RKO (cell line): ENCODE results near the gene TRIM63.

Source experiments
- DNase-seq: peaks from one replicate; pipeline ENCODE4 v3.0.0-alpha.2; 2016; ENCODE audit warnings: low spot score

The TRIM63 gene

GRCh38 chr1:26055041-26055440 lies 12.4 kb downstream of the TRIM63 start:
- DNase-seq = no peak

DNA sequence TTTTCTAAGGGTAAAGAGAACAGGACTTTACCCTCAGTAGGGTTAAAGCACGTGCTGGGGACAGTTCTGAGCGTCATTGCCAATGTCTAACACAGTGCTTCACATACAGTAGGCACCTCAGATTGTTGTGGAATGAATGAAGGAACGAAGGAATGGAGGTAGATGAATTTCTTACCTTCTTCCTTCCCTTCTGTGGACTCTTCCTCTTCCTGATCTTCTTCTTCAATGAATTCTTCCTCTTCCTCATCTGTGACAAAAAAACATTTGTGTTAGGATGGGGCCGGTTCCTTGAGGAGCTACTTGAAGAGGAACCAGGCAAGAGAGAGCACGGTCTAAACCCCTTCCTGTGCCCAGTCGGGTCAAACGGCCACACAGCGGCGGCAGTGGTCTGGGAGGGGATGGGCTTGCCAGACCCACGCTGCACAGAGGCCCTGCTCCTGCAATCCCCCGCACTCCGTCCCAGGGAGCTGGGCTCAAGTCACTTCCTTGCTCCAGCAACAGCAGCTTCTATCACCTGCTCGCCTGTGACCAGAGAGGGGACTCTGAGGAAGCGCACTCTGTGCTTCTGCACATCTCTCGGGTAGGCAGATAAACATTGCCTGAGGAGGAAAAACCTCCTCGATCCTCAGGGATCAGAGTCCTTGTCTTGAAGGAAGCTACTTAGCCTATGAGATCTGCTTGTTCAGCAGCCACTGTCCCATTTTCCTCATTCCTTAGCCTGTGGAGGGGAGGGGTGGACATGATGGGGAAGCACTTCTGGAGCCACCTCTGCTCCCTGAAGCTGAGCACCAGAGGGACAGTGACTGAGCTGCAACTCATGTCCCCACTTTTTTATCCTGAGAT lies 13.5 kb downstream of the TRIM63 start:
- DNase-seq = no peak

DNA sequence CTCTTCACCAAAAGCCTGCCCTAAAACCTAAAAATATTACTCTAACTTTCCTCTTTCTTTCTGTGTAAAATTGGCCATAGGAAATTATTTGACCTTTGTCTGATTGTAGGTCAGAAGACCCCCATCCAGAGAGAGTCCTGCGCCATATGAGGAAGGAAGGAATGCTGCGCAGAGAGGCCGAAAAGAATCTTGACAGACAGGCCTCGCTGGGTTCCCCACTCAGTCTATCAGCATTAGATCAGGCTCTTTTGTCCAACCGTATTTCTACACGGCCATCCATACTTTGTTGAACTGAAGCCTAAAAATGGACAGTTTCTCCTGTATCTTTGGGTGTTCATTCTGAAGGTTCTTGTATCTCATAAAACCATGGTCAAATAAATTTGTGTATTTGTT lies 17.2 kb downstream of the TRIM63 start:
- DNase-seq = no peak

DNA sequence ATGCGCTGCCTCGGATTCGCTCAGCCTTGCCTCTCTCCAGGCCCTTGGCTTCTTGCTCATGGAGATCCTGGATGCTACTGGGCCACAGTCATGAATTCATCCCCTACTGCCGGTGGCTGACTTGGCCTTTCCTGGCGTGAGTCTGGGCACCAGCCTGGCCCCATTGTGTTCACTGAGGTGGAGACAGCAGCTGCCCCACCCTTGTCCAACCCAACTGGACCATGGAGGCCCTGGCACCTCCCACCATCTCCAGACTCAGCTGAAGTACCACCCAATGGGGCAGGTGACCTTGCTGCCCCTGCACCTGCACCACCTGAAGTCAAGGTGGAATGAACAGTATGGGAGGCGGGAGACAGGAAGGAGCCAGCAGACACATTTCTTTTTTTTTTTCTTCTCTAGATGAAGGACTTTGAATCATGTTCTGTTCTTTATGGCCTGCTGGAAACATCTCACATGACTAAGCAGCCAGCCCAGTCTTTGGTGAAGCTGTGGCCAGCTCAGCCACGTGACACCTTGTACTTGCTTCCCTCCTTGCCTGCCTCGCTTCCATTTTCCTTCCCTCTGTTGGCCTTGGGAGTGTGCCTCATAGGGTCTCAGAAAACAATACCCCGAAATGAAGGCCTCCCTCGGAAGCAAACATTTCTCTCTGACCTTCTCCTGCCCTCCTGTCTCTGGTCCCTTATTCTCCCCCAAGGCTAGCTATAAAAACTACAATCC lies 17.7 kb downstream of the TRIM63 start:
- DNase-seq = no peak

DNA sequence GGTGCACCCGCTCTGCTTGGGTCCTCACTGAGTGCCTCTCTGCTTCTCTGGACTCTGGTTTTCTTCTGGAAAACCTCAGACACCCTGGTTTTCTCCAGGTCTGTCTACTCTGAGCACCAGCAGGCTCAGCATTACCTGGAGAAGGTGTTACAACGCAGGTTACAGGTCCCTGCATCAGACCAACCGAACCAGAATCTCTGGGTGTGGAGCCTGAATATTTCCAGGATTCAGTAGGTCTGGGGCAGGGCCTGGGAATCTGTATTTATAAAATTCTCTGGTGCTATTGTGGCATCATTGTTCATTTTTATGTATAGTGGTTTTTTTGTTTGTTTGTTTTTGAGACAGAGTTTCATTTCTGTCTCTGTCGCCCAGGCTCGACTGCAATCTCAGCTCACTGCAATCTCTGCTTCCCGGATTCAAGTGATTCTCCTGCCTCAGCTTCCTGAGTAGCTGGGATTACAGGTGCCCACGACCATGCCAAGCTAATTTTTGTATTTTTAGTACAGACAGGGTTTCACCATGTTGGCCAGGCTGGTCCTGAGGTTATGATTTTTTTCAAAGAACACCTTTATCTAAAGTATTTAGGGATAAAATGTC lies 20.1 kb downstream of the TRIM63 start:
- no peak for DNase-seq

DNA sequence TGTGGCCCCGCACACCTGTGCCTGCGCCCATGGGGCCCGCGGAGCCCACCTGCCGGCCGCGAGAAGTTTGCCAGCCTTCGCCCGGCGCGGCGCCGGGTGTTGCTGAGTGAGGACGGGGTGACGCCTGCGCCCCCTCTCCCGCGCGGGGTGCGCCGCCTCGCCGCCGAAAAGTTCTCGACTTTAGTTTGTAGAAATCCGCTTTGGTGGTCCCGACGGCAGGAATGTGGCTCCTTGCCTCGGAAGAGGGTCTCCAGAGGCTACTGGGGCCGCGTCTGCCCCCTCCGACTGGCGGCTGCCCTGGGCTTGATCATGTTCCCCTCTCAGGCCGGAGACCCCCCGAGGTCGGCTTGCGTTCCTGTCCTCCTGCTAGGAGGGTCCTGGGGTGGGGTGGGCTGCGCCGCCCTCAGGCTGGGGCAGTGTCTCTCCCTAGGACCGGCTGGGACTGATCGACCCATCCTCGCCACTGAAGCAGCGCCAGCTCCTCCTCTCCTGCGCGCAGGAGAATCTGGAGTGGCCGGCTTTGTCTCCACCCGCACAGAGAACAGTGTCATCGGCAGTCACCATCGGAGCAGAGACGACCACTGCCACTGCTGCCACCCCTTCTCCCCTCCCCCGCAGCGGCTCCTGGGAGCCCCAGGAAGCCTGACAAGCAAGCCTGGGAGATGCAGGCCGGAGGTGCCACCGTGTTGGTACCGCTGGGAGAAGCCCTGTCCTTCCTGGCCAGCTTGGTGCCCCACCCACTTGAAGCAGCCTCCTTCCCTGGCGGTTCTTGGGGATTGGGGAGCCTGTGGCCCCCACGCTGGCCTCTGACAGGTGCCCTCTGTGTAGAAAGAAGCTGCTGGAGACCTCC lies 21.0 kb downstream of the TRIM63 start:
- DNase-seq = no peak

GRCh38 chr1:26045722-26046245 lies 21.6 kb downstream of the TRIM63 start, which contains the start of gene SLC30A2:
Gene SLC30A2, minus strand, starts transcription at chr1:26046118. Its CDS starts 222 bp downstream, at chr1:26045896.
- DNase-seq = no peak

DNA sequence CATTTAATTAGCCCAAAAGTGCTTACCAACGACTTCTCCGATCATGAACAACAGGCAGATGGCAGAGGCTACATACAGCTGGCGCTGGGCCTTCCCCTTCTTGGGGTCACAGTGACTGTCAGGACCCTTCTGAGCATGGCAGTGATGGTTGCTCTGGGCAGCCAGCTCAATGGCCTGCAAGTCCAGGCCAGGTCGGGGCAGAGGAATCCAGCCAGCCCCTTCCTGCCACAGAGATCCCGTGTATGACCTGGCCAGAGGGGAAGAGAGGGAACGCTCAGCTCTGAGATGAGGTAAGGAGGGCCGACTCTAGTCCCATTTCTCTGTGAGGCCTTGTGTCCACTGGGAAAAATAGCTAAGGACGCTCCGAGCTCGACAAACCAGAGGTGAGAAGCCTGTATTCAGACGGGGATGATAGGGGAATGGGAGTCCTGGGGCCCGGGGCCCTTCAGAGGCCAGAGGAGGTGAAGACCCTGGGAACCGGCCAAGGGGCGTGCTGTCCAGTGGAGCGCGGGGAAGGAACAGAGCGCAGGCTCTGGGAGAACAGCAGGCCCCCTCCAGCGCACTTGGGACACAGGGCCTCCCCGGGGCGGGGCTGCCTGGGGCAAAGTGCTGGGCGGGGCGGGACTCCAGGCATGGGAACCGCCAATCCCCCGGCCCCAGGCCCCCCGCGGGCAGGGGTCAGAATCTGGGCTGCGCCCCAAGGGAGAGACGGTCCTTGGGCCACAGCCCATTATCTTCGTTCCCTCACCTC lies 22.3 kb downstream of the TRIM63 start:
- DNase-seq = no peak

DNA sequence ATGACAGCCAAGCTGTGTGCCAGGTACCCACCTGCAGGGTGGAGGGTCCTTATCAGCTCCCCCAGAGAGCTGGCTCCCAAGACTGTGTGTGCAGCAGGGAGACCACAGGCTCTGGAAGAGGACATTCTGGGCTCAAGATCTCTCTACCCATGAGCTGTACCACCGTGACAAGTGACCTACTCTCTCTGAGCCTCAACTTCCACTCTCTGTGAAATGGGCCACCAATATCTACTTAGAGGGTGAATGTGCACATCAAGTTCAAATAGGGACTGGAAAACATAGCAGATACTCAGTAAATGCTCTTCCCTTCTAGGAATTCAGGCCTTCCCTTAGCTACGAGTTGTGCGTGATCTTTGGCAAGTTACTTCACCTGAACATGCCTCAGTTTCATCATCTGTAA lies 23.0 kb downstream of the TRIM63 start:
- DNase-seq = no peak

DNA sequence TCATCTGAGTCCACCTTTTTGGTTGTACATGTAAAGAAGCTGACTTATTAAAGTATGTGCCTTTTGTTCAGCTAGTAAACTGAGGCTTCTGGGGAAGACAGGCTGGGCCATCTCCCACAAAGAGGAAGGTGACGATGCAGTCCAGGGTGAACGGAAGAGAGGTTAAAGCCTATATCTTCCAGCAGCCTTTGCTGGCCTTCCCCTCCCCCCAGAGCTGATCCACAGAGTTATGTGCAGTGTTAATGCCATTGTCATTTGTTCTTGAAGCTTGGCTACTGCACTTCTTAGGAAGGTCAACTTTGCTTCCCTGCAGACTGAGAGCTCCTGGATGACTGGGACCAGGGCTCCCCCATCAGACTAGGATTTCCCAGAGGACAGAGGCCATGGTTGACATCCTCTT lies 23.7 kb downstream of the TRIM63 start:
- DNase-seq = no peak

DNA sequence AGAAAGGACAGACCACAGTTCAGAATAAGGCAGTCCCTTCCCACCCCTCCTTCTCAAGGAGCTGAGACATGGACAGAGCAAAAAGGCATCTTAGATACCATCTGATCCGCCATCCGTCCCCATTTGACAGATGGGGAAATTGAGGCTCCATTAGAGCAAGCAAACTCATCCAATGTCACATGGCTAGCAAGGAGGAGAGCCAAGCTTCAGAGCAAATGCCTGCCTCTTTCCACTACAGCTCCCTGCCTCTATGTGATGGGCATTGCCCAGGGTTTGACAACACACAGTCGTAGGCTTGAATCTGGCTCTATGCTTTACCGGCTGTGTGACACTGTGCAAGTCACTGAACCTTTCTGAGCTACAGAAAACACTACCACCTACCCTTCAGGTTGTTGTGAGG lies 25.5 kb downstream of the TRIM63 start:
- DNase-seq = no peak

GRCh38 chr1:26041401-26041800 lies 26.0 kb downstream of the TRIM63 start:
- no peak for DNase-seq

DNA sequence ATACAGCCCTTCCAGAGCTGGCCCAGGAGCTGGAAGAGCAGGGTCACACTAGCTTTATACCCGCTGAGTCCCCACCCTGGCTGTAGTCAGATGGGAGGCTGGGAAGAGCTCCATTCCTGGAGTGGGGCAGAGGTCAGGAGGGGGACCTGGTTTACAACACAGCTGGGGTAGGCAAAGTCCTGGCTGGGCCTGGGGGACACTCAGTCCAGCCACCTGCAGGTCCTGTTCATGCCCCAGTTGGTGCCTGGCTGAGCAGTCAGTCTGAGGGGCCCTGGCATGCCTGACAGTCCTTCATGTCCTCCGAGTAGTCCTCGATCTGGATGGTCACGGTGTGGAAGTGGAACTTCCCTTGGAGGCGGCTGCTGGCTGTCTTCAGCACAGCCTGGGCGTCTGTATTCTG lies 28.5 kb downstream of the TRIM63 start:
- DNase-seq = no peak

DNA sequence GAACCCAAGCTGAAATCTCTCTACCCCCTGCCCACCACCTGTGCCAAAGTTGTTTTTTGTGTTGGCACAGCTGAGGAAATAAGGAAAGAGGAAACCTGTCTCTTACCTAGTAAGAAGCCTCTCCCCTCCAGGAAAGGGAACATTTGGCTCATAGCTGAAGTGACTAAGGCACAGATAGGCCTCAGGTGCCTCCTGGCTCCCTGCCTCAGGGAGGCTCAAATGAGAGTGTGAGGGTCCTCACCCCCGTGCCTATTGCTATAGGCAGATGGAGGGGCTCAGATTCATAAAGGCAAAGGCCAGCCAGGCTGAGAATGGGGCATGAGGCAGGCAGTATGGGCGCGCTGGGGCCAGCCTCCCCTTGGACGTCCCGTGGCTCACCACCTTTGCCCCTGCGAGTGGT lies 29.0 kb downstream of the TRIM63 start:
- no peak for DNase-seq

DNA sequence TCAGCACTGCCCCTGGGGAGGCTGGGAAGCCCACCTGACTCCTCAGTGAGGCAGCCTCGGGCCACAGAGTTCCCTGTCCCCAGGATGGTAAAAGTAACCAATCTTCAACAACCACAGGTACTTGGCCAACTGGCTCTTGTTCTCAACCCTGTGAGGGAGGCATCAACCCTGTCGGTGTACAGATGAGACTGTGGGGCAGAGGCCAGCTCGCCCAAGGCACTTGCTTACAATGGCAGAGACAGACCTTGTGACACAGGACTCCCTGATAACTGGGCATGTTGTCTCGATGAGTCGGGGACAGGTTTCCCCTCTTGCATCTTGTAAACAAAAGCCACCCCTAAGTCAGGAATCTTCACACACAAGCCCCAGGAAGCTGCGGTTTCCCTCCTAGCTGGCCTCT lies 29.5 kb downstream of the TRIM63 start:
- no peak for DNase-seq

DNA sequence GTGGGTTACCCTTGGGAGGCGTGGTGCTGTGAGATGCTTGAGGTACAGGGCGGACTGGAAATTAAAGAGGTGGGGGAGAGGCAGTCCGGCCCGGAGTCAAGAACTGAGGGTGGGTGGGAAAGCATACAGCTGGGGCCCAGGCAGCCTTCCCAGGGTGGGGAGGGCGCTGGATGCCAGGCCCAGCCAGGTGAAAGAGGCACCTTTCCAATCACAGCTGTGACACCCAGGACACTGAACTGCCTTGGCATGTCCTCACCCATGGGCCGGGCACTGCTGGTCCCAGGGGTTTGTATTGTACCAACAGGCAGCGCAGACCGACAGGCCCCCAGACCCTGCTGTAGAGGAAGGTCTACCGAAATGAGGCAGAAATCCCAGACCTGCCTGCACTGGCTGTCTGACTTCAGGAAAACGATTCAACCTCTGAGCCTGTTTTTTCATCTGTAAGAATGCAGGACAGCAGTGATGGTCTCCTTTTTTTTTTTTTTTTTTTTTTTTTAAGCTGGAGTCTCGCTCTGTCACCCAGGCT lies 30.6 kb downstream of the TRIM63 start:
- DNase-seq = no peak

DNA sequence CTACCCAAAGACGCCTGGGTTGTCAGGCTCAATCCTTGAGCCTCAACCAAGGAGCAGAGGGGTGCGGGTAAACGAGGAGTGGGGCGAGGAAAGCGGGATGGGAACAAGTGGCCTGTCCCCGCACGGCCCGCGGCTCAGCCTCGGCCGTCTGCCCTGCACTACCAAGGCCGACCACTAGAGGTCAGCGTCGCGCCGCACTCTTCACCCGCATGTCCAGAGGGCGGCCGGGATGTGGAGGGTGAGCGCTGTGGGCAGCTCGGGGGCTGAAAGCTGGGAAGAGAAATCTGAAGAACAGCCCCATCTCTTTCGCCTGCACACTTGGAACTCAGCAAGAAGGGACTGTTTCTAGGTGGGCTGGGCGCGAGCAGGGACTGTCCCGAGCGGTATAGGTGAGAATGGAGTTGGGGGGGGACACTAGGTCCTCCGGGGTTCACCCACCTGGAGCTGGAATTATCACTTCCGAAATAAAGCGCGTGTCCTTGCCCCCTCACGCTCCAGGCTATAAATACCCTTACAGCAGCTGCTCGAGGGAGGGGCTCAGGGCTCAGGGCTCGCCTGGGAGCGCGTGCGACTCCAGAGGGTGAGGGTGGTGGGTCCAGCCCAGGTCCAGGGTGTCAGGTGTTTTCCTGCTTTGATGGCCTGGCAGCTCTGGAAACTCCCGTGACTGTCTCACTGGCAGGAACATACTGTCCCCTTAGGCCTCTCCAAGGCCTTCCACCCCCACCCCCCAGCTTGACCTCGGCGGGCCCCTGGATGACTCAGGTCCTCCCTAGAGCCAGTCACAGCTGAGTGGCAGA lies 31.3 kb downstream of the TRIM63 start:
- DNase-seq = peak; percentile 75

DNA sequence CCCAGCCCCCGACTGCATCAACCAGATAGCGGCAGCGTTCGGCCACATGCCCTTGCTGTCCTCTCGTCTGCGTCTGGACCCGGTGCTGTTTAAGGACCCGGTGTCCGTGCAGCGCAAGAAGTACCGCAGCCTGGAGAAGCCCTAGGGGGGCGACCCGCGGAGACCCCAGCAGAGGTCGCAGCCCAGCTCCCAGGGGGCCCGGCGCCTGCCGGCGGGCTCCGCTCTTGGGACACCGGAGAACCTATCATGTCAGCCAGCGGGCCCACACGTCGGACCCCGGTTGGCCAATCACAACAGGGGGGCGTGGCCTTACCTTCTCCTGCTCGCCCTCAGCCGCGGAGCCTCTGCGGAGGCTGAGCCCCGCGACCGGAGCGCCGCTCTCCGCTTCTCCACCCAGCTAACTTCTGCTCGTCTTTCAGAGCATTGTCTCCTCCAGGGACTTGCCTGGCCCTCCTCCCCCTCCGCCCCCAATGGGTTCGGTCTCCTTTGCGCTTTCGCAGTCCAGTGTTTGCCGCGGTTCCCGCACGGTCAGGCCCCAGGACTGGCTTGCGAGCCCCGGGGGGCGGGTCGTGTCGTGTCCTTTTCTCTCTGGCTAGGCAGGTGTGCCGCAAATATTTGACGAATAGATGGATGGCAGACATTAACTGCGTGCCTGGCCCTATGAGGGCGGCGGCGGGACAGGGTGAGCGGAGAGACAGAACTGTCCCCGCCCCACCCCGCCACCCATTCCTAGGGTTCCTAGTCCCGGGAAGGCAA lies 32.0 kb downstream of the TRIM63 start:
- peak; percentile 92 for DNase-seq

- no peak for DNase-seq
These were observed 32.8 kb downstream of the TRIM63 start for GRCh38 chr1:26034504-26035202.
